ENCODE measurements around the gene RABAC1. TPM values are rescaled to one million over a fixed set of nuclear protein-coding genes. Genes with fewer than 3 reads are reported as not detected.
A peak's percentile ranks its signal among the peaks of the same experiment; 100 is the strongest.
"Not testable (repeated sequence)": the region's sequence is repeated elsewhere in the genome, so short reads cannot be mapped to it uniquely, and the experiment has no call there.

Gene RABAC1
- total RNA-seq, 1 experiment from 2014 or later = 198 TPM

DNA sequence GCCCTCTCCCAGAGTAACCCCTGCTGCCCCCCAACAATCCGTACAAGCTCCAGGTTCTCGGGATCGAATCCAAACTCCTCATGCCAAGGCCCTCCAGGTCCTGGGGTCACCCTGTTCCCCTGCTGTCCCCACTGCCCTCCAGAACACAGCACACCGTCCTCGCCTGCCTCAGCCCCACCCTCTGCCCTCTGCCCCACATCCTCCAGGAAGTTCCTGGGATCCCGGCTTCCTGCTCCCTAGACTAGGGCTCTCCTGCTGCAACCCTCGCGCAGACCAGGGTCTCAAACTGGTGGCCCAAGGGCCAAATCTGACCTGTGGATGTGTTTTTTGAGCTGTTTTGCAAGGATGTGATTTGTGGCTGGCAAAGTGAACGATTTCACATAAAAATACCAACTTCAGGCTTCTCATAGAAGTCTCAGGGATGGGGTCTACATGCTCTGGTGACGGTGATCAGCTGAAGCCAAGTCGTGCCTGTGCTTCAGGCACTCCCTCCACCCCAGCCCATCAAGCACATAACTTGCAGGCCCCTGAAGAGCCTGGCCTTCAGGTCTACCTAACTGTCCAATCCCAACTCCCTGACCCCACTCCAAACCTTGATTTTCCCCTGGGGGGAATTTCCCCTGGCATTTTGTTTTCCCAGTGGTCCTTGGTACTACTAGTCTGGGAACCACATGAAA is 1.8 kb downstream of the RABAC1 start:
- in situ Hi-C loops (cut with HindIII; ENCODE audit: low sequenced_read_pairs) = no loop called here
- no peak for DNase-seq (ENCODE audit: low spot score)

DNA sequence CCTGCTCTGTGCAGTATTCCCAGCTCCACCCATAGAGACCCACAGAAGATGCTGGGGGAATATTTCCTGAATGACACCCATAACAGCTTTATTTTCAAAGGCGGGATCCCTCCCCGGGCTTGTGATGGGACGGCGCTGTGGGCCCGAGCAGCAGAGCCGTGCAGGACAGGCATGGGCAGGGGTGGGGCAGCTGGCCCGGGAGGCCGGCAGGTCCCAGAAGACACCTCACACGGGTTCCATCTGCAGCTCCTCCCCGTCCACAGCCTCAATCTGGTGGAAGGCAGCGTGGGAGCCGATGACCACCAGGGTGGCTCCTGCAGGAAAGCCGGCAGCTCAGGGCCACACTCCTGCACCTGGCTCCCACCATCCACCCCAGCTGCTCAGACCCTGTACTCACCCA is 2.5 kb downstream of the RABAC1 start:
- no peak for DNase-seq (ENCODE audit: low spot score)
- in situ Hi-C loops (cut with HindIII; ENCODE audit: low sequenced_read_pairs) = no loop called here

DNA sequence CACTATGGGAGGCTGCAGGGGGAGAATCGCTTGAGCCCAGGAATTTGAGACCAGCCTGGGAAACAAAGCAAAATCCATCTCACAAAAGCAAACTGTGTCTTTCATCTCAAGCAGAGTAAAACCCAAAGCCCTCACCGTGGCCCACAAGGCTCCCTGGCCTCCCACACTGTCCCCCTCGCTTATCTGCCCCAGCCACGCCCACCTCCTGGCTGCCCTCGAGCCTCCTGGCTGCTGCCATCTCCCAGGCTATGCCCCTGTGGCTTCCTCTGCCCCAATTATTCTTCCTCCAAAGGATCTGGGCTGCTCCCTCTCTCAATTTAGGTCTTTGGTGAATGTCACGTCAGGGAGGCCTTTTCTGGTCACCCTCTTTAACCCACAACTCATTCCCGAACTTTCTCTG is 3.6 kb downstream of the RABAC1 start:
- DNase-seq (ENCODE audit: low spot score) = no peak
- in situ Hi-C loops (cut with HindIII; ENCODE audit: low sequenced_read_pairs) = no loop called here

DNA sequence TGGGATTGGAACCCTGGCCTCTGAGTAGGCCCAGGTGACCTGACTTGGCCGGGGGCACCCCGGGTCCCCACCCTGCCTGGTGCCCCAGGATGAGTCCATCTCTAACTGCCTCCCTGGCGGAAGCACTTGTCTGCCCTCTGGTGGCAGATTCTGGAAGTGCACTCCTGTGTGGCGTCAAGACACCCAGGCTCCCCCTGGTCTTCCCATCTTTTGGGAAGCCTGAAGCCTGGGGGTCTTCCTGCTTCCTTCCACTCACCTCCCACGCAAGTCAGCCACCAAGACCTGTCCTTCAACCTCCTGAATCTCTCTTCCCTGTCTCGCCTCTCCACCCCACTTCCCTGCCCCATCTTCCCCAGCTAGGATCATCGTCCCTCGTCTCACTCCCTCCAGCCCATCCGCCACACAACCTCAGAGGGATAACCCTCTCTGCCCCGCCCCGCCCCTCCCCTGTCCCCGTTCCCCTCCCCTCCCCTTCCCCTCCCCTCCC is 7.4 kb downstream of the RABAC1 start:
- in situ Hi-C loops (cut with HindIII; ENCODE audit: low sequenced_read_pairs) = no loop called here

DNA sequence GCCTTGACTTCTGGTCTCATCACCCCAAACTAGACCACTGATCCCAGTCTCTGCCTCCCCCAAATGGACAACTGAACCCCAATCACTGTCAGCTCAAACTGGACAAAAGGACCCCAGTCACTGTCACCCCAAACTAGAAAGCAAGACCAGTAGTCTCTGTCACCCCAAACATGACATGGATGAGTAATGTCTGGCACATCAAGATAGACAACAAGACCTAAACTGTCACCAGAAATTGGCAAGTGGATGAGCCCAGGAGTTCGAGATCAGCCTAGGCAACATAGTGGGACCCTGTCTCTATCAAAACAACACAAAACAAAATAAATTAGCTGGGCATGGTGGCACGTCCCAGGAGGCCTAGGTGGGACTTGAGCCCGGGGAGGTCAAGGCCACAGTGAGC is 12.0 kb downstream of the RABAC1 start:
- DNase-seq (ENCODE audit: low spot score) = no peak
- in situ Hi-C loops (cut with HindIII; ENCODE audit: low sequenced_read_pairs) = no loop called here

More for the DNA sequence above, 7.4 kb downstream of the RABAC1 start:
- DNase-seq (ENCODE audit: low spot score) = peak; percentile 72

DNA sequence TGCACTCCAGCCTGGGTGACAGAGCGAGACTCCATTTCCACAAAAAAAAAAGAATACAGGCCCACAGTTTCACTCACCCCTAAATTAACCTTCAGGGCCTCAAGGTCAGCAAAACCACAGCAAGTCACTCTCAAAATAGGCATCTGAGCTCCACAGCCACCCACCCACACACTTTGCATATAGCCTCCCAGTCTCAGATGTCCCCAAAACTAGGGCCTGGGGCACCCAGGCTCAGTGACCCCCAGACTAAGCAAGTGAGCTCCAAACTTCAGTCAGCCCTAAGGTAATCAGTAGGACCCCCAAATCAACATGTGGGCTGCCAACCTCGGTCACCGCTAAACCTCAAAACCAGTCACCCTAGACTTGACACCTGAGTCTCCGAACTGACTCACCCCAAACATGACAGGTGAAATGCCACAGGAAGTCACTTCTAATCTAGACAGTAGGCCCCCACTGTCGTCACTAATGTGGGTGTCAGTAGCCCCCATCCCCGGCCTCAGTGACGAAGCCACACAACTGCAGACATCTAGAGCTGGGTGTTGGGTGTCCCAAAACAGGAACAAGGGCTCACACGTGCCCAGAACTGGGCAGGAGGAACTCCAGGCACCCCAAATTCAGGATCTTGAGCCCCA is 13.9 kb downstream of the RABAC1 start:
- DNase-seq (ENCODE audit: low spot score) = no peak
- in situ Hi-C loops (cut with HindIII; ENCODE audit: low sequenced_read_pairs) = no loop called here

DNA sequence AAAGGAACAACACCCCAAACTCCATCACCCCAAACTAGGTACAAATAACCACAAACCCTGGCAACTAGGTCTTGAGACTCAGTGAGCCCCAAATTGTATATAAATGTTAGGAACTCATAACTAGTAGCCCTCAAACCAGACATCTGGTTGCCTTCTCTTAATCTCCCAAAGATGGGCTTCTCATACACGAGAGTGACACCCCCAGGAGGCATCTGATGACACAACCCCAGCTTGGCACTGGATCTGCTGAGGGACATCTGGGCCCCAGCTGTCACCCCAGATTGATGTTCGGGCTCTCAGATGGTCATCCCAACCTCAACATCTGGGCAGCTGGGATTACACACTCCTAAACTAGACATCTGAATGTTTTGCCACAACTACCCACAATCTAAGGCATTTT is 14.8 kb downstream of the RABAC1 start:
- in situ Hi-C loops (cut with HindIII; ENCODE audit: low sequenced_read_pairs) = no loop called here
- DNase-seq (ENCODE audit: low spot score) = no peak

DNA sequence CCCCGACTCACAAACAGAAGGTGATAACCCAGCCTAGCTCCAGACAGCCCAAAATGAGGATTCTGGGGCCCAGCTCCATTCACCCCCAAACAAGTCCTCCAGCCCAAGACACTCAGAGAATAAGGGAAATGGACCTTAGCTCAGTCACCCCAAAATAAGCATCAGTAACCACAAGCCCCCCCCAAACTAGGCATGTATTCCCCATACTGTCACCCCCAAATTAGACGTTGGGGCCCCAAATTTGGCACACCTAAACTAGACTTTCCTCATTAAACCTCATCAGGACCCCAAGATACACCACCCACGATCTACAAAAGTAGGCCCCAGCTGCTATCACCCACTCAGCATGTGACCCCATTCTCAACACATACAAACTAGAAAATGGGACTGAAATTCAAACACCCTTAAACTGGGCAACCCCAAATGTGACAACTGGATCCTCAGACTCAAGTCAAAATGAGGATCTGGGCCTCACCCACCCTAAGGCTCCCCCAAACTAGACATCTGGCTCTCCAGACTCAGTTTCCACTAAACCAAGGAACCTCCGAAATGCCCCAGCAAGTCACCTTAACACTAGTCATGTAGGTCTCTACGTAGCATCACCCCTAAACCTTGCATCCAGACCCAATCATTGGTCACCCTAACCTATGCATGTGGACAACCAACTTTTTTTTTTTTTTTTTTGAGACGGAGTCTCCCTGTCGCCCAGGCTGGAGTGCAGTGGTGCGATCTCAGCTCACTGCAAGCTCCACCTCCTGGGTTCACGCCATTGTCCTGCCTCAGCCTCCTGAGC is 17.5 kb downstream of the RABAC1 start:
- no peak for DNase-seq (ENCODE audit: low spot score)
- in situ Hi-C loops (cut with HindIII; ENCODE audit: low sequenced_read_pairs) = no loop called here

DNA sequence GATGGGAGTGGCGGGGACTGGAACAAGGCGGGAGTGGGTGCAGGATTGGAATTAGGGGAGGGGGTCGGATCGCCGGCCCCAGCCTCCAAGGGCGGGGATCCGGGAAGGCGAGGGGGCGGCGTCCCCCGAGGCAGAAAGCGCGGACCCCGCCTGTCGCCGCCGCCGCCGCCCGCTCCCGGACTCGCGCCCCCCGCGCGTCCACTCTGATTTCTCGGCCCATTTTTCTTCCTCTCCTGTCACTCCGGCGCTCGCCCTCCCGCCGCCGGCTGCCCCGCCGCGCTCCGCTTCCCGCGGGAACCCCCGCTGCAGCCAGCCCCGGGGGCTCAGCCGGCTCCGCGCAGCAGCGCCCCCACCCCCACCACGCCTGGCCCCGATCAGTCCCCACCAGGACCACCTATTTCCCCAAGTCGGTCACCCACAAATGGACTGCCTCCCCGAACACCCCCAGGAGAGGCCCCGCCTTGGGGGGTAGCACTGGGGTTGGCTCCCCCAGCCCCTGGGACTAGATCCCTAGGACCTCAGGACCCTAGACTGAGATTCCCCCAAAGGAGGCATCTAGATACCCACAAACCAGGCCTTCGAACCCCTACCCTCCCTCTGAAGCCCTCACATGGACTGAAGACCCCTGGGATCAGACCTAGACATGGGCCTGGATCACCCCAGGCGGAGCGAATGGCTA is 18.3 kb downstream of the RABAC1 start:
- no peak for DNase-seq (ENCODE audit: low spot score)
- in situ Hi-C loops (cut with HindIII; ENCODE audit: low sequenced_read_pairs) = no loop called here

DNA sequence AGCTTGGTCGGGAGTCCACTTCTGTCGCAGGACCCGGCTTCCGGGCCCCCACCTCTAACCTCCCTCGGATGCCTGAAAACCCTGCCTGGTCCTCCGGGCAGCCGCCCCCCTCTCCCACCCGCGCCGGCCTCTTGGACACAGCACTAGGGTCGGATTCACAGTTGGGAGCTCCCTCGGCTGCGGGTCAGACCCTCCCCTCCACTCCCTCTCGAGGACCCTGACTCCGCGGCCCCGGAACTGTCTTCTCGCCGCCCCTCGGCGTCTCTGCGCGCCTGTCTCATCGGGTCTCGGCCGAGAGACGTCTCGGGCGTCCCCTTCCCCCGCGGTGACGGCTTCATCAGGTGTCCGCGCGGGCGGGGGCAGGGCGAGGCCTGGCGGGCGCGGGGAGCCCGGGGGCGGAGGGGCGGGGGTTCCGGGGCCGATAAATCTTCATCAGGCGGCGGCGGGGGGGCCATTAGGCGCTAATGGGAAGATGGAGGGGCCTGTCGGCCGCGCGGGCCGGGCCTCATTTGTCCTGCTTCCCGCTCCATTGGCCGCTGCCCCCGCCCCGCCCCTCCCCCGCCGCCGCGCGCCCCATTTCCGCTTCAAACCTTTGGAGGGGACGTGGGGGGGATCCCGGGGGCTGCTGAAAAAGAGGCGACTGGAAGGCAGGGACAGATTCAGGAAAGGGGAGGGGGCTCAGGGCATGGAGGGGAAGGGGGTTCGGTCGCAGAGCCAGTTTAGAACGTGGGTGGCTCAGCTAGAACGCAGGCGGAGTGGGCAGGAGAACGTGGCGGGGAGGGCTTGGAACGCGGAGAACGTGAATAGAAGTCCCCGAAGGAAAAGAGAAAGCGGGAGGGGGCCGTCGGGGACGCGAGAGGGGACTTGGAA is 19.0 kb downstream of the RABAC1 start:
- in situ Hi-C loops (cut with HindIII; ENCODE audit: low sequenced_read_pairs) = no loop called here
- no peak for DNase-seq (ENCODE audit: low spot score)

DNA sequence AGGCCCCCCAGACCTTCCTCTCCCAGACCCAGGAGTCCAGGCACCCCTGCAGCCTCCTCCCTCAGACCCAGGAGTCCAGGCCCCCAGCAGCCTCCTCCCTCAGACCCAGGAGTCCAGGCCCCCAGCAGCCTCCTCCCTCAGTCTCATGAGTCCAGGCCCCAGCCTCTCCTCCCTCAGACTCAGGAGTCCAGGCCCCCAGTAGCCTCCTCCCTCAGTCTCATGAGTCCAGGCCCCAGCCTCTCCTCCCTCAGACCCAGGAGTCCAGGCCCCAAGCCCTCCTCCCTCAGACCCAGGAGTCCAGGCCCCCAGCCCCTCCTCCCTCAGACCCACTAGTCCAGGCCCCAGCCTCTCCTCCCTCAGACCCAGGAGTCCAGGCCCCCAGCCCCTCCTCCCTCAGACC is 19.9 kb downstream of the RABAC1 start:
- DNase-seq (ENCODE audit: low spot score); in situ Hi-C loops (cut with HindIII; ENCODE audit: low sequenced_read_pairs): not testable (repeated sequence)

DNA sequence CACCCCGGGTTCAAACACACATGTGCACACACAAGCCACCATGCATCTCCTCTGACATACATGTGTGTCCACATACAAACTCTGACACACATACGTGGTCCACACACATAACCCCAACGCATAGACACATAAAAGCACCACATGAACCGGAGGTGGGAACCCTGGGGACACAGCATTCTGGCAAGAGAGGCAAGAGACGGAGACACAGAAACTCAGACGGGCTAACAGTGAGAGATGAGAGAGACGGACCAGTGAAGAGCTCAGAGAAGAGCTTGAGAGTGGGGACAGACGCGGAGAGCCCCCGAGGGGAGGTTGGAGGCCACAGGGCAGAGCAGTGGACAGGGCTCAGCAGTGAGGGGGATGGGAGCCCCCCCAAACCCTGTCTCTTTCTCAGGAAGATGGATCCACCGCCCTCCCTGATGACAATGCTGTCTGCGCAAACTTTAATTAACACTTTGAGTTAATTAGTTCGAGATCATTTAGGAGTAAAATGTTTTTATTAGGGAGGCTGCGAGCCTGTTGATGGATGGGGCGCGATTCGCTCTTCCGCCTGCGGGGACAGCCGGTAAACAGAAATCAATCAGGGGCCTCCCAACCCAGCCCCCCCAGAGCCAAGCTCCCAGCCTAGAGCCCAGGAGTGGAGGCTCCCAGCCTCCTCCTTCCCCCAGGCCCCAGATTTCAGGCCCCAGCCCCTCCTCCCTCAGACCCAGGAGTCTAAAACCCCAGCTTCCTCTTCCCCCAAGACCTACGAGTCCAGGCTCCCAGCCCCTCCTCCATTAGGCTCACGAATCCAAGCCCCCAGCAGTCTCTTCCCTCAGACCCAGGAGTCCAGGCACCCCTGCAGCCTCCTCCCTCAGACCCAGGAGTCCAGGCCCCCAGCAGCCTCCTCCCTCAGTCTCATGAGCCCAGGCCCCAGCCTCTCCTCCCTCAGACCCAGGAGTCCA is 21.3 kb downstream of the RABAC1 start:
- in situ Hi-C loops (cut with HindIII; ENCODE audit: low sequenced_read_pairs) = no loop called here
- DNase-seq (ENCODE audit: low spot score) = no peak

DNA sequence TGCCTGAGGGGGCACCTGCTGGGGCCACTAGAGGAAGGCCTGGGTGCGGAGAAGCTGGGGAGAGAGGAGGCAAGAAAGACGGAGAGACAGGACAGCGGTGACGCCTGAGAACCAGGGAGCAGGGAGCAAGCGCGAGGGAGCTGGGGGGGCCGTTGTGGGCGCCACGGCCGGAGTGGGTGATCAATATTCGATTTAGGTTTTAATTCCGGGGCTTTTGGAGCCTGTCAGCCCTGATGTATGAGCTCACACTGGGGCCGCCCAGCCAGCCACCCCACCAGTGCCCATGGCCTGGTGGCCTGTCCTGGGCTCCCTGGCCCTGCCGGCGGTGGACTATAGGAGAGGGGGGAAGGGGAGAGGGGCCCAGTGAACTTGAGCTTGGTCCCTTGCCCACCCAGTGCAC is 22.2 kb downstream of the RABAC1 start:
- in situ Hi-C loops (cut with HindIII; ENCODE audit: low sequenced_read_pairs) = no loop called here
- no peak for DNase-seq (ENCODE audit: low spot score)

DNA sequence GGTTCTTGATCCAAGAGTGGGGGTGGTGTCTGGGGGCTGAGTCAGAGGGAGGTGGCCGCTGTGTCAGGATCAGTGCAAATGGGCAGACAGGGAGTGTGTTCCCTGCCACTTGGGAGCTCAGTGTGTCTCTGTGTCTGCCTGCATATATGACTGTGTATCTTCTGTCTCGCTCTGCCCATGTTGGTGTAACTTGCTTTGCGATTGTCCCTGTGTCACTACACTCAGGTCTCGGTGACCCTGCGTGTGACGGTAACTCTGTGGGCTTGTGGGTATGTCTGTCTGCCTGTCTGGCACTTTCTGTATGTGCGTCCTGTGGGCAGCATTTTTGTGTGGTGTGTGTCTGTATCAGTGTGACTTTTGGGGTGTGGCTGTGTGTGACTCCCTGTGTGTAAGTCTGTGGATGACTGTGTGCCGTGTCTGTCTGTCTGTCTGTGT is 22.7 kb downstream of the RABAC1 start:
- in situ Hi-C loops (cut with HindIII; ENCODE audit: low sequenced_read_pairs) = no loop called here
- no peak for DNase-seq (ENCODE audit: low spot score)

DNA sequence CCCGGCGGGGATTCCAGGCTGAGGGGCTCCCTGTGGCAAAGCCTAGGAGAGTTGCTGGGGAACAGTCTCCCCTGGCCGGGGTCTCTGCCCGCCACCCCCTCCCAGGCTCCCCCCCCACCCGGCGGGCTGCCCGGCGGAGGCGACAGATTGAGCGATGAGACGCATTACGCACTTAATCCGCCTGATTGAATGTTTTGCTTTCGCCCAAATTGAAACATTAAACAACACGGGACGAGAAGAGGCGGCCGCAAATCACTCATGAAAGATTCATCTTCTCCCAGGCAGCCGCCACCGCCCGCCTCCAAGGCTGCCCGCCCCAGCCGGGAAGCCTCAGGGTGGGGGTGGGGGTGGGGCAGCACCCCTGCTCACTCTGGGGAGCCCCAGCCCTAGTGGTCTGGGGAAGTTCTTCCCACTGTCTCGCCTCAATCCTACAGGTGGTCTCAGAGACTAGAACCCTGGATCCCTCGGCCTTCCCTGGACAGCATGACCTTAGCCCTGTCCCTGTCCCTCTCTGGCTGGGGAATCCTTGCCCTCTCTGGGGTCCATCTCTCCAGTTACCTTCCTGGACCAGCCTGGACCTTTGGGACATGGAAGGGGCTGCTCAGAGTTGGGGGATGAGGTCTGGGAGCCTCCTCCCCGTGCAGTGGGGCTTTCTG is 23.2 kb downstream of the RABAC1 start:
- DNase-seq (ENCODE audit: low spot score) = no peak
- in situ Hi-C loops (cut with HindIII; ENCODE audit: low sequenced_read_pairs) = no loop called here

DNA sequence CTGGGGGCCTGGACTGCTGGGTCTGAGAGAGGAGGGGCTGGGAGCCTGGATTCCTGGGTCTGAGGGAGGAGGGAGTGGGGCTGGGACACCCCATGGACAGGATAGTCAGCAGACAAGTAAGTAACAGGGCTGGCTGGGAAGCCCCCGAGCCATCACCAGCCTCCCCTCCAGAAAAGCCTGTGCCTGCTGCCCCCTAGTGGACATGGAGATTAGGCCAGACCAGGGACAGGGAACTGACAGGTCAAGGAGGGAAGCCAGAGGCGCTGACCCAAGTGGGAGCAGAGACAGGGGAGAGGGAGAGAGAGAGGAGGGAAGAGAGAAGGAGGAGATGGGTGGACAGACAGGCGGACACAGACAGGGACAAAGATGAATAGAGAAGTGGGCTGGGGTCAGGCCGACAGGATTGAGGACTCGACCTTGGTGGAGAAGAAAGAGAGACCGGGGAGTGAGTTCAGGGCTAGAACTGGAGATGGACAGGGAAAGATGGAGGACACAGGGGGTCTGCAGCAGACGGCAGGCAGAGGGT is 24.2 kb downstream of the RABAC1 start:
- DNase-seq (ENCODE audit: low spot score) = peak; percentile 61
- in situ Hi-C loops (cut with HindIII; ENCODE audit: low sequenced_read_pairs) = no loop called here

All from G401 (cell line).